AG09309 (cell line): ENCODE measurements around the gene STPG3.

ENCODE experiments used
- DNase-seq: peaks from one replicate; pipeline ENCODE4 v3.0.0-alpha.2; 2010; ENCODE audit warnings: low read depth
- H3K4me3 ChIP-seq: 2 replicates; pipeline ENCODE4 v1.5.1; 2011; ENCODE audit warnings: mild to moderate bottlenecking, low read depth, low read length, moderate library complexity; ENCODE audit not compliant: control insufficient read depth
- TF ChIP-seq, protein P1 (sequence below): IDR thresholded peaks from 2 replicates; pipeline ENCODE4 v1.5.1; 2011; ENCODE audit warnings: mild to moderate bottlenecking, low read depth, low read length, inconsistent platforms; ENCODE audit not compliant: insufficient read depth, control insufficient read depth; ENCODE audit errors: missing control alignments

STPG3 gene

GRCh38 chr9:137302118-137302448, 51.0 kb downstream of the STPG3 start, which contains the start of gene NRARP:
NRARP (minus strand) TSS chr9:137302271; CDS start chr9:137301928, 343 bp downstream.
- TF ChIP-seq, protein P1, sequence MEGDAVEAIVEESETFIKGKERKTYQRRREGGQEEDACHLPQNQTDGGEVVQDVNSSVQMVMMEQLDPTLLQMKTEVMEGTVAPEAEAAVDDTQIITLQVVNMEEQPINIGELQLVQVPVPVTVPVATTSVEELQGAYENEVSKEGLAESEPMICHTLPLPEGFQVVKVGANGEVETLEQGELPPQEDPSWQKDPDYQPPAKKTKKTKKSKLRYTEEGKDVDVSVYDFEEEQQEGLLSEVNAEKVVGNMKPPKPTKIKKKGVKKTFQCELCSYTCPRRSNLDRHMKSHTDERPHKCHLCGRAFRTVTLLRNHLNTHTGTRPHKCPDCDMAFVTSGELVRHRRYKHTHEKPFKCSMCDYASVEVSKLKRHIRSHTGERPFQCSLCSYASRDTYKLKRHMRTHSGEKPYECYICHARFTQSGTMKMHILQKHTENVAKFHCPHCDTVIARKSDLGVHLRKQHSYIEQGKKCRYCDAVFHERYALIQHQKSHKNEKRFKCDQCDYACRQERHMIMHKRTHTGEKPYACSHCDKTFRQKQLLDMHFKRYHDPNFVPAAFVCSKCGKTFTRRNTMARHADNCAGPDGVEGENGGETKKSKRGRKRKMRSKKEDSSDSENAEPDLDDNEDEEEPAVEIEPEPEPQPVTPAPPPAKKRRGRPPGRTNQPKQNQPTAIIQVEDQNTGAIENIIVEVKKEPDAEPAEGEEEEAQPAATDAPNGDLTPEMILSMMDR: no peak
- no peak for DNase-seq
- H3K4me3 ChIP-seq: peak within 1 kb of the TSS; percentile 40

DNA sequence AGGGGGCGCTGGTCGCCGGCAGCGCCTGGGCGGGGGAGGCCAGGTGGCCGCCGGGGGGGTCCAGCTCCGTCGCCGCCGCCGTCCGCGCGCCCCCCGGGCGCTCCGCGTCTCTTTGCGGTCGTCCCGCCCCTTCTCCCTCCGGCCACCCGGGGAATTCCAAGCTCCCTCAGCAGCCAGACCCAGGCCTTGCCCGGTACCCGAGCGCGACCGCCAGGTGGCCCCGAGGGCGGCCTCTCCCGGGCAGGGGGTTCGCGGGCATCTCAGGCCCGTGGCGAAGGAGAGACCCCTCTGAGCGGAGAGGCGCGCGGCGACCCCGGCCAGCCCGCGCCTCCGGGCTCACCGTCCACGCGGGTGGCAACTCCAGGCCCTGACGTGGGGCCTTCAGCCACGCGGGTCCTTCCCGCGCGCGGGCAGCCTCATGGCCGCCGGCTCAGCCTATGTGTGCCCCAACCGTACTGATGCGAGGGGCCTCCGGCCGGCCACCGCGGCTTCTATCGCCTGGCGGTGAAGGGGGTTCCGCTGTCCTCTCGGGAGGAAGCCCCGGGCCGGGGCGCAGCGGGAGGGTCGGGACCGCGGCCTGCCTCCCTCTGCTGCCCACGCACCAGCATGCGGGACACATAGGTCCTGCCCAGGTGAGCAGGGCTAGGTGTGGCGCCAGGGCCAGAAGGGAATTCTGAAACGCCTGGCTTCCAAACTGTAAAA, 51.5 kb downstream of the STPG3 start:
- TF ChIP-seq, protein P1: peak; percentile 56
- DNase-seq: no peak
- peak overlapping the region; percentile 40 for H3K4me3 ChIP-seq
